HG03469 (cell line): ENCODE measurements around the gene PTPA.

ENCODE experiments used
- ATAC-seq: cut with Tn5 transposase; IDR thresholded peaks from one replicate; pipeline ENCODE4 v1.9.1; 2021; ENCODE audit warnings: mild to moderate bottlenecking, moderate library complexity, moderate number of reproducible peaks; ENCODE audit not compliant: unreplicated experiment

PTPA gene

GRCh38 chr9:129136446-129137035 is 25.3 kb downstream of the PTPA start:
- ATAC-seq, result no peak

GRCh38 chr9:129137292-129138143 is 26.3 kb downstream of the PTPA start:
- ATAC-seq, result no peak

- no peak for ATAC-seq
Measured at GRCh38 chr9:129138144-129138462, 26.9 kb downstream of the PTPA start.

- ATAC-seq, result no peak
Measured at GRCh38 chr9:129138476-129139232, 27.4 kb downstream of the PTPA start.

- no peak for ATAC-seq
Measured at GRCh38 chr9:129139233-129139992, 28.2 kb downstream of the PTPA start.

- ATAC-seq, result peak; percentile 51
Measured at GRCh38 chr9:129139993-129140396, 28.8 kb downstream of the PTPA start.

GRCh38 chr9:129140397-129141065 is 29.3 kb downstream of the PTPA start:
- ATAC-seq, result no peak

- no peak for ATAC-seq
Measured at GRCh38 chr9:129141066-129142041, 30.1 kb downstream of the PTPA start.

- ATAC-seq, result no peak
Measured at GRCh38 chr9:129142138-129142935, 31.1 kb downstream of the PTPA start.

GRCh38 chr9:129143031-129143927 is 32.1 kb downstream of the PTPA start:
- no peak for ATAC-seq

- ATAC-seq, result no peak
Measured at GRCh38 chr9:129145316-129145715, 34.1 kb downstream of the PTPA start.

GRCh38 chr9:129145841-129146292 is 34.7 kb downstream of the PTPA start:
- ATAC-seq, result no peak

GRCh38 chr9:129146441-129146941 is 35.3 kb downstream of the PTPA start:
- ATAC-seq, result no peak

- no peak for ATAC-seq
Measured at GRCh38 chr9:129148463-129149204, 37.4 kb downstream of the PTPA start.

GRCh38 chr9:129149442-129149841 is 38.2 kb downstream of the PTPA start:
- ATAC-seq, result no peak

GRCh38 chr9:129150122-129150521 is 38.9 kb downstream of the PTPA start:
- ATAC-seq, result no peak
